Neuronal stem cell (in vitro differentiated cells): Measurements from ENCODE around the gene UNC13D.
"Not testable (repeated sequence)": the region's sequence is repeated elsewhere in the genome, so short reads cannot be mapped to it uniquely, and the experiment has no call there.

Source experiments
- DNase-seq: peaks from one replicate; pipeline ENCODE4 v3.0.0-alpha.2; 2013; ENCODE audit warnings: low spot score
- H2AFZ ChIP-seq: one replicate; pipeline ENCODE4 v1.6.1; 2013; ENCODE audit warnings: mild to moderate bottlenecking, low read length, inconsistent platforms
- H2AK5ac ChIP-seq: 2 replicates; pipeline ENCODE4 v1.6.1; 2013; ENCODE audit warnings: low read depth, mild to moderate bottlenecking, inconsistent platforms, low read length, moderate library complexity, mixed read lengths
- H2BK120ac ChIP-seq: 2 replicates; pipeline ENCODE4 v1.6.1; 2013; ENCODE audit warnings: low read depth, mild to moderate bottlenecking, inconsistent platforms, low read length, moderate library complexity, mixed read lengths
- H2BK12ac ChIP-seq: one replicate; pipeline ENCODE4 v1.6.1; 2013; ENCODE audit warnings: low read length, inconsistent platforms
- H2BK15ac ChIP-seq: 2 replicates; pipeline ENCODE4 v1.6.1; 2013; ENCODE audit warnings: mild to moderate bottlenecking, low read length, inconsistent platforms, mixed read lengths
- H2BK5ac ChIP-seq: one replicate; pipeline ENCODE4 v1.6.1; 2013; ENCODE audit warnings: inconsistent platforms, mild to moderate bottlenecking, low read length, moderate library complexity
- H3K14ac ChIP-seq: one replicate; pipeline ENCODE4 v1.6.1; 2013; ENCODE audit warnings: low read length, inconsistent platforms
- H3K18ac ChIP-seq: 2 replicates; pipeline ENCODE4 v1.6.1; 2013; ENCODE audit warnings: low read length, inconsistent platforms
- H3K23ac ChIP-seq: 2 replicates; pipeline ENCODE4 v1.6.1; 2013; ENCODE audit warnings: low read depth, mild to moderate bottlenecking, mixed read lengths, low read length, inconsistent platforms; ENCODE audit not compliant: poor library complexity
- H3K27ac ChIP-seq: replicated peaks from 3 replicates; pipeline ENCODE4 v1.5.1; 2013; ENCODE audit warnings: low read length, inconsistent platforms
- H3K27me3 ChIP-seq, 3 experiments: 2 replicates each; pipeline ENCODE4 v1.6.1; 2013; ENCODE audit warnings: low read length in 3 of 3, mild to moderate bottlenecking in 2 of 3, inconsistent platforms in 1 of 3, low read depth in 1 of 3, mixed read lengths in 1 of 3, moderate library complexity in 1 of 3; ENCODE audit not compliant: control insufficient read depth in 3 of 3, insufficient read depth in 3 of 3
- H3K36me3 ChIP-seq, 2 donors: replicated peaks in 1 of 2; 2 replicates each; pipeline ENCODE4 v1.6.1; 2013; ENCODE audit warnings: low read length in 2 of 2; ENCODE audit not compliant: control insufficient read depth in 2 of 2, insufficient read depth in 2 of 2
- H3K4ac ChIP-seq: 2 replicates; pipeline ENCODE4 v1.6.1; 2013; ENCODE audit warnings: inconsistent platforms, mild to moderate bottlenecking, low read length, moderate library complexity
- H3K4me1 ChIP-seq, 2 donors: 1 replicate in 1 of 2; 2 replicates in 1 of 2; pipeline ENCODE4 v1.6.1; 2013; ENCODE audit warnings: low read length in 2 of 2, low read depth in 1 of 2; ENCODE audit not compliant: control insufficient read depth in 2 of 2, insufficient read depth in 1 of 2
- H3K4me2 ChIP-seq: one replicate; pipeline ENCODE4 v1.6.1; 2013; ENCODE audit warnings: mild to moderate bottlenecking, low read length, inconsistent platforms; ENCODE audit not compliant: insufficient read depth, poor library complexity, severe bottlenecking
- H3K4me3 ChIP-seq, 2 donors: 2 replicates each; pipeline ENCODE4 v1.5.1; 2013; ENCODE audit warnings: low read length in 2 of 2, mild to moderate bottlenecking in 2 of 2, inconsistent platforms in 1 of 2, moderate library complexity in 1 of 2
- H3K79me1 ChIP-seq: one replicate; pipeline ENCODE4 v1.6.1; 2013; ENCODE audit warnings: low read depth, mild to moderate bottlenecking, inconsistent platforms, low read length, moderate library complexity
- H3K9ac ChIP-seq: one replicate; pipeline ENCODE4 v1.6.1; 2013; ENCODE audit warnings: mild to moderate bottlenecking, low read depth, low read length, inconsistent platforms; ENCODE audit not compliant: poor library complexity
- H3K9me3 ChIP-seq, 2 donors: replicated peaks in 1 of 2; 2 replicates each; pipeline versions ENCODE3 to v1.6.1; 2013; ENCODE audit warnings: low read length in 2 of 2, mild to moderate bottlenecking in 2 of 2, inconsistent platforms in 1 of 2, low read depth in 1 of 2, mixed read lengths in 1 of 2, moderate library complexity in 1 of 2; ENCODE audit not compliant: control insufficient read depth in 2 of 2, insufficient read depth in 1 of 2
- H4K8ac ChIP-seq: one replicate; pipeline ENCODE4 v1.6.1; 2013; ENCODE audit warnings: low read depth, mild to moderate bottlenecking, inconsistent platforms, low read length, moderate library complexity
- H4K91ac ChIP-seq: one replicate; pipeline ENCODE4 v1.6.1; 2013; ENCODE audit warnings: low read length, low read depth, mild to moderate bottlenecking, inconsistent platforms; ENCODE audit not compliant: poor library complexity
- WGBS, 2 donors: extraction: QIAGEN DNeasy Blood & Tissue Kit; methylation state at CpG; one replicate each; pipeline ENCODE4 v1.1.7; 2013; ENCODE audit warnings: missing lambda C conversion rate in 2 of 2, mixed read lengths in 1 of 2; ENCODE audit not compliant: insufficient read length in 2 of 2, insufficient replicate concordance in 1 of 2; ENCODE audit errors: extremely low coverage in 2 of 2; 5-methylcytosine and 5-hydroxymethylcytosine counted together

Gene UNC13D

DNA sequence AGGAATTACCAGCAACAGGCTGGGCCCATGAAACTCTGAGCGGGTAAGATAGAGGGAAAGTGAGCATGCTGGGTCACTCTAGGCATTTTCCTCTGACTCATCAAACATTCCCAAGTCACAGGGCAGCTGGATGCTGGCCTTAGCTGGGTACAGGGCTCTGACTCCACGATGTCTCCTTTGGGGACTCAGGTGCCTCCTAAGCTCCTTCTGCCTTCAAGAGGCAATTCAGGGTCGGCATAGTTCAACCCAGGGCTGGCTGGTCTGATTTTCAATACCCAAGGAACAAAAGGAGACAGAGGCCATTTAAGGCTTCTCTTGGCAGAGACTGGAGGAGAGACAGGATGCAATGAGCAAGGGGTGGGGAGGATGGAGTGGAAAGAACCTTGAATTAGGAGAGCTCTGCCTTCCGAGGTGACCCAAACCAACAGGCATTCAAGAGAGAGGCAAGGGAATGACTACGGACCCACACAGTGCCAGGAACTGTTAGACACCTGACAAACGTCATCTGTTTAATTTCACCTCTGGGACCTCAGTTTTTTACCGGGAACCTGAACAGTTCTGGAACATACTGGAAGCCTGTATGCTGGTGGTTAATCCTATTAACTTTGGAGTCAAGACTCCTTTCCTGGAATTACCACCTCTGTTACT is 10.0 kb upstream of the UNC13D start:
- Histone ChIP-seq H2BK15ac (no peak overlapping the region), H3K27ac (peak overlapping the region; percentile 1)
- whole genome bisulfite sequencing, 2 donors = no CpG with 5 or more reads among the region's 7 CpGs

DNA sequence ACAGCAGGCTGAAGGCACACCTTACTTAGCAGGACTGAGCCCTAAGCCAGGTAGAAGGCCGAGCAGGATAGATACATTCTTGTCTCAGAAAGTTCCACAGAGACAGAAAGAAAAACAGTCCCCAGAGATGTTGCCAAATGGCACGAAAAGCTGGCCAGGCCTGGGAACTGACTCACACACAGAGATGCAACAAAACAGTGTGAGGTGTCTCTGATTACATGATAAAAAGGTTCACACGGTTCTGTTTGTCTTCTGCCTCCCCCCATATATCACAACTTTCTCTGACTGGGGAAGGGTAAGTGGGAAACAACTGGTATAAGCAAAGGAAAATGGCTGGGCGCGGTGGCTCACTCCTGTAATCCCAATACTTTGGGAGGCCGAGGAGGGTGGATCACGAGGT is 9.2 kb upstream of the UNC13D start:
- Histone ChIP-seq H3K4me2 (no peak overlapping the region), H2BK12ac (no peak overlapping the region), H2BK5ac (no peak overlapping the region), H3K9ac (no peak overlapping the region), H3K14ac (no peak overlapping the region), H3K18ac (no peak overlapping the region), H3K79me1 (no peaks in the 10 kb centered on the region), H2AFZ (no peak overlapping the region), H3K9me3 (no peaks in the 10 kb centered on the region), H2AK5ac (no peak overlapping the region), H2BK15ac (no peak overlapping the region), H3K36me3 (peaks cover 13 to 32% of the 10 kb centered on the region in 2 donors), H3K27ac (no peak overlapping the region), H3K4me1 (peaks cover 4 to 6% of the 10 kb centered on the region in 2 donors), H3K27me3 (no peaks in the 10 kb centered on the region), H3K23ac (no peak overlapping the region), H3K4me3 (no peak overlapping the region), H3K4ac (no peak overlapping the region), H2BK120ac (no peak overlapping the region), H4K8ac (no peak overlapping the region), H4K91ac (no peak overlapping the region)
- no peak for DNase-seq
- WGBS, 2 donors = no CpG with 5 or more reads among the region's 7 CpGs

More for the DNA sequence above, 10.0 kb upstream of the UNC13D start:
- Histone ChIP-seq H2AFZ (no peak overlapping the region), H3K4me2 (peak overlapping the region; percentile 66), H3K79me1 (no peaks in the 10 kb centered on the region), H4K8ac (no peak overlapping the region), H3K4ac (no peak overlapping the region), H3K18ac (no peak overlapping the region), H2BK120ac (no peak overlapping the region), H3K9ac (no peak overlapping the region), H3K9me3 (no peaks in the 10 kb centered on the region), H3K14ac (no peak overlapping the region), H4K91ac (no peak overlapping the region), H2AK5ac (no peak overlapping the region), H2BK12ac (no peak overlapping the region), H2BK5ac (no peak overlapping the region), H3K36me3 (peaks cover 10 to 24% of the 10 kb centered on the region in 2 donors), H3K4me1 (peaks cover 4 to 6% of the 10 kb centered on the region in 2 donors), H3K27me3 (no peaks in the 10 kb centered on the region), H3K23ac (no peak overlapping the region), H3K4me3 (peak overlapping the region; percentile 72 to 81)
- DNase-seq = no peak

DNA sequence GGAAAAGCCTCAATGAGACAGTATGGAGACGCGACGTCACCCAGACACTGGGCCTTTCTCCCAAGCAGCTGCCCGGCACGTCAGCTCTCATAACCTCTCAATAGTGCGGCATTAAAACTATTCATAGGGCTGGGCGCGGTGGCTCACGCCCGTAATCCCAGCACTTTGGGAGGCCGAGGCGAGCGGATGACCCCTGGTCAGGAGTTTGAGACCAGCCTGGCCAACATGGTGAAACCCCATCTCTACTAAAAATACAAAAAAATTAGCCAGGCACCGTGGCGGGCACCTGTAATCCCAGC is 7.4 kb upstream of the UNC13D start:
- H4K8ac ChIP-seq, H3K14ac ChIP-seq, H3K9me3 ChIP-seq, H2BK5ac ChIP-seq, H3K27me3 ChIP-seq, H3K4me3 ChIP-seq, H4K91ac ChIP-seq, H3K79me1 ChIP-seq, H2BK12ac ChIP-seq, H3K4me2 ChIP-seq, H2AK5ac ChIP-seq, H3K23ac ChIP-seq, H3K9ac ChIP-seq, DNase-seq, H3K4me1 ChIP-seq, H3K27ac ChIP-seq, H2BK15ac ChIP-seq, H3K4ac ChIP-seq, H3K18ac ChIP-seq, H2BK120ac ChIP-seq, H2AFZ ChIP-seq: not testable (repeated sequence)
- no CpG with 5 or more reads among the region's 15 CpGs for WGBS, 2 donors
- peaks cover 28 to 50% of the 10 kb centered on the region in 2 donors for H3K36me3 ChIP-seq

DNA sequence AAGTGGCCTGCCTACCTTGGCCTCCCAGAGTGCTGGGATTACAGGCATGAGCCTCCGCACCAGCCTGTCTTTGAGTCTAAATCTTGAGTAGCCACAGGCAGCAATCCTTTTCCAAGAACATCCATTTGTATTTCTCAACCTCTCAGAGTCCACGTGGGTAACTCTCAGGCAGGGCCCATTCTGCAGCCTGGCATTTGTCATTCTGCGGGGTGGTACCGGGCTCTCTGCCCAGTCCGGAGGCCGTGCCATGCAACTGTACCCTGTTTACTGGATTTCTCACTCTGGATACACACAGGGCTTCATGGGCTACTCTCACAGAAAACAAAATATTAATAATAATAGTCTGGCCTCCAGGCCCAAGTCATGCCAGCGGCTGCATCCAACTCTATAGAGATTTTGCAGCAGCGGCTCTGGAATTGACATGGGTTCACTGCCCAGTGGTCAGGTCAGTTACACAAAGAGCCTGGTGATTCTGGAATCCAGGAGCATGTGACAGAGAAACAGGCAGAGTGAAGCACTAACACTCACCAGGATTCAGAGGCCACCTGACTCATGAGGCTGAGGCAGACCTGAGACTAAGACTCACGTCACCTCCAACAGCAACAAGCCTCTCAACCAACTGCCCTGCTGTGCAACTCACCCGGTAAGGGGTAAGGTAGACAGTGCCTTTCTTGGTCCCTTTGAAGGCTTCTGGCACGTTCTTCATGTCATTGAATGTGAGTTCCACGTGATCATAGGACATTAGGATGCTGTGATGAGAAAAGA is 6.9 kb upstream of the UNC13D start:
- H3K18ac ChIP-seq = no peak overlapping the region
- H2AFZ ChIP-seq = no peak overlapping the region
- H4K8ac ChIP-seq = no peak overlapping the region
- H3K79me1 ChIP-seq = no peaks in the 10 kb centered on the region
- H2BK12ac ChIP-seq = no peak overlapping the region
- DNase-seq = no peak
- H3K14ac ChIP-seq = no peak overlapping the region
- no peak overlapping the region for H3K23ac ChIP-seq
- H3K4me2 ChIP-seq = no peak overlapping the region
- H2BK15ac ChIP-seq = no peak overlapping the region
- H3K27me3 ChIP-seq = no peaks in the 10 kb centered on the region
- H2BK120ac ChIP-seq = no peak overlapping the region
- H3K27ac ChIP-seq = no peak overlapping the region
- H2AK5ac ChIP-seq = no peak overlapping the region
- WGBS, 2 donors = no CpG with 5 or more reads among the region's 12 CpGs
- H3K4me3 ChIP-seq = no peak overlapping the region
- no peak overlapping the region for H3K9ac ChIP-seq
- H4K91ac ChIP-seq = no peak overlapping the region
- H3K4ac ChIP-seq = no peak overlapping the region
- no peak overlapping the region for H2BK5ac ChIP-seq
- peaks cover 4 to 6% of the 10 kb centered on the region in 2 donors for H3K4me1 ChIP-seq
- no peaks in the 10 kb centered on the region for H3K9me3 ChIP-seq
- peaks cover 32 to 55% of the 10 kb centered on the region in 2 donors for H3K36me3 ChIP-seq
